Esophagus squamous epithelium (tissue), 4 donors: ENCODE data around the gene NMNAT3.

Experiments
- POLR2A ChIP-seq, 4 donors: fragments of 450-650 bp; IDR thresholded peaks; one replicate each; pipeline ENCODE4 v1.6.1; 2017; ENCODE audit warnings: antibody characterized with exemption in 4 of 4, mild to moderate bottlenecking in 4 of 4, moderate library complexity in 3 of 4
- TF ChIP-seq, protein P1 (sequence below), 6 experiments: fragments of 450-650 bp in 4 of 6; fragments of 200-600 bp in 2 of 6; sonication (generic) in 2 of 6; IDR thresholded peaks; one replicate each; pipeline ENCODE4 v1.5.1; 2016 to 2019; ENCODE audit warnings: antibody characterized with exemption in 6 of 6, mild to moderate bottlenecking in 4 of 6, moderate library complexity in 4 of 6

- no peak for TF ChIP-seq POLR2A (IDR thresholded peaks at IDR 0.05)
- TF ChIP-seq, protein P1, sequence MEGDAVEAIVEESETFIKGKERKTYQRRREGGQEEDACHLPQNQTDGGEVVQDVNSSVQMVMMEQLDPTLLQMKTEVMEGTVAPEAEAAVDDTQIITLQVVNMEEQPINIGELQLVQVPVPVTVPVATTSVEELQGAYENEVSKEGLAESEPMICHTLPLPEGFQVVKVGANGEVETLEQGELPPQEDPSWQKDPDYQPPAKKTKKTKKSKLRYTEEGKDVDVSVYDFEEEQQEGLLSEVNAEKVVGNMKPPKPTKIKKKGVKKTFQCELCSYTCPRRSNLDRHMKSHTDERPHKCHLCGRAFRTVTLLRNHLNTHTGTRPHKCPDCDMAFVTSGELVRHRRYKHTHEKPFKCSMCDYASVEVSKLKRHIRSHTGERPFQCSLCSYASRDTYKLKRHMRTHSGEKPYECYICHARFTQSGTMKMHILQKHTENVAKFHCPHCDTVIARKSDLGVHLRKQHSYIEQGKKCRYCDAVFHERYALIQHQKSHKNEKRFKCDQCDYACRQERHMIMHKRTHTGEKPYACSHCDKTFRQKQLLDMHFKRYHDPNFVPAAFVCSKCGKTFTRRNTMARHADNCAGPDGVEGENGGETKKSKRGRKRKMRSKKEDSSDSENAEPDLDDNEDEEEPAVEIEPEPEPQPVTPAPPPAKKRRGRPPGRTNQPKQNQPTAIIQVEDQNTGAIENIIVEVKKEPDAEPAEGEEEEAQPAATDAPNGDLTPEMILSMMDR (IDR thresholded peaks at IDR 0.05), result no peak
Measured at GRCh38 chr3:139607257-139608107, 70.3 kb downstream of the NMNAT3 start.
